HG03565 (cell line): ENCODE measurements around the gene SSRP1.
"Not testable (repeated sequence)": the region's sequence is repeated elsewhere in the genome, so short reads cannot be mapped to it uniquely, and the experiment has no call there.

Experiments
- ATAC-seq: cut with Tn5 transposase; IDR thresholded peaks from one replicate; pipeline ENCODE4 v1.9.1; 2021; ENCODE audit warnings: mild to moderate bottlenecking, moderate library complexity; ENCODE audit not compliant: unreplicated experiment

SSRP1 gene

GRCh38 chr11:57303280-57303989, 32.3 kb downstream of the SSRP1 start:
- ATAC-seq = no peak

DNA sequence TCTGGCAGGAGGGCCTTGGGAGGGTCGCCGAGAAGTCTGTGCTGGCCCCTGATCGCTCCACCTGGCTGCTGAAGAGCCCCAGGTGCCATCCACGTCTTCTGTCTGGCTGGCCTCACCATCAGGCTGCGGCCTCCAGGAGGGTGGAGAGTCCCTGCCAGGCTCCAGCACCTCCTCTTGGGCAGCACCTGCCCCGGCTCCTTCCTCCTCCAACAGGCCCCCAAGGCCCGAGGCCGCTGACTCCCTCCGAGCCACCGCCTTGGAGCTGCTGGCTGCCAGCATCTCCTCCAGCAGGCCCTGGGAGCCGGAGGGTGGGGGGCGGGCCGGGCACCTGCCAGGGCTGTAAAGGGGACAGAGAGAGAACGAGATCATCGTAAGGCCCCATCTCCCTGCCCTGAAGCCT, 33.2 kb downstream of the SSRP1 start:
- ATAC-seq = no peak

DNA sequence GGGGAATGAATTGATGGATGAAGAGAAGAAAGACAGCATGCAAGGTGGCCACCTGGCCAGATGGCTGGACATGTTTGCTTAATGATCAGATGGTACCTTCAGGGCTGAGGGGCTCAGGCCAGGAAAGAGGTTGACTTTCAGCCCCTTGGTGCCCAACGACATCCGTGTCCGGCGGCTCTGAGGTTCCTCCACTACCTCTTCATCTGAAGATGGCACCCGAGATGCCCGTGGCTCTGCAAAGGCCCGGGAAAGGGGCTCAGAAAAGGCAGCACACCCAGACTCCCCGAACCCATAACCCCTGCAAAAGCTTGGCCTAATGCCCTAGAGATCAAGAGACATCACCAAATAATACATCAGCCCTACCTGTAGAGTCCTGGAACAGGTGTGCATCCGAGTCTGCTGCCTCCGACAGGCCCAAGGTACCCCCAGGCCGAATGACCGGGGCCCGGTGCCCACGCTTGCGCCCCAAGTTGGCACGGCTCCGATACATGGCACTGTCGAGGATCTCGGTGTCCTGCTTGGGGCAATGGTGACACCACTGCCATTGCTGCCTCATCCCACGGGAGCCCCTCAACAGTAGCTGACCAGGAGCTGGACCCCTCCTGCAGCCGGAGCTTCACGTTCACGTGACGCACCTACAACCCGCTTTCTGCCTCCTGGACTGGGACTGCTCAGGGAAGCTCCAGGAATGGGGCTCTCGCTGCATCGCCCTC, 33.8 kb downstream of the SSRP1 start:
- ATAC-seq = no peak

GRCh38 chr11:57300785-57301184, 34.9 kb downstream of the SSRP1 start:
- ATAC-seq = no peak

- no peak for ATAC-seq
Observed at GRCh38 chr11:57299150-57299737, 36.4 kb downstream of the SSRP1 start.

- no peak for ATAC-seq
Observed at GRCh38 chr11:57297221-57297620, 38.5 kb downstream of the SSRP1 start.

GRCh38 chr11:57296205-57296604, 39.5 kb downstream of the SSRP1 start:
- ATAC-seq = not testable (repeated sequence)

GRCh38 chr11:57294225-57295131, 41.2 kb downstream of the SSRP1 start:
- ATAC-seq = no peak

- no peak for ATAC-seq
Observed at GRCh38 chr11:57290288-57290687, 45.4 kb downstream of the SSRP1 start.

GRCh38 chr11:57288771-57289579, 46.7 kb downstream of the SSRP1 start:
- ATAC-seq = no peak

GRCh38 chr11:57287884-57288283, 47.8 kb downstream of the SSRP1 start:
- no peak for ATAC-seq

DNA sequence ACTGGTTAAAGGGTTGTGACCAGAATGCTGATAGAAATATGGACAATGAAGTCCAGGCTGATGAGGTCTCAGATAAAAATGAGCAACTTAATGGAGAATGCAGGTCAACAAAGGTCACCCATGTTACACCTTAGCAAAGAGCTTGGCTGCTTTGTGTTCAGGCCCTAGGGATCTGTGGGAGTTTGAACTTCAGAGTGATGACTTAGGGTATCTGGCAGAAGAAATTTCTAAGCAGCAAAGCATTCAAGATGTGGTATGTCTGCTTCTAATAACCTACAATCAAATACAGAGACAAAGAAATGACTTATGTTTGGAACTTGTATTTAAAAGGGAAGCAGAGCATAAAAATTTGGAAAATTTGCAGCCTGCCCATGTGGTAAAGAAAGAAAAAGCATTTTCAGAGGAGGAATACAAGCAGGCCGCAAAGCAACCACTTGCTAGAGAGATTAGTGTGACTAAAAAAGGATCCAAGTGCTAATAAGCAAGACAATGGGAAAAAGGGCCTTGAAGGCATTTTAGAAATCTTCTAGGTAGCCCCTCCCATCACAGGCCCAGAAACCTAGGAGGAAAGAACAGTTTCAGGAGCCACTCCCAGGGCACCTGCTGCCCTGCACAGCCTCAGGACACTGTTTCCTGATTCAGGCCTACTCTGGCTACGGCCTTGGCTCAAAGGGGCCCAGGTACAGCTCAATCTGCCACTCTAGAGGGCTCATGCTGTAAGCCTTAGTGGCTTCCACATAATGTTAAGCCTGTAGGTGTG, 52.3 kb downstream of the SSRP1 start:
- ATAC-seq = no peak

DNA sequence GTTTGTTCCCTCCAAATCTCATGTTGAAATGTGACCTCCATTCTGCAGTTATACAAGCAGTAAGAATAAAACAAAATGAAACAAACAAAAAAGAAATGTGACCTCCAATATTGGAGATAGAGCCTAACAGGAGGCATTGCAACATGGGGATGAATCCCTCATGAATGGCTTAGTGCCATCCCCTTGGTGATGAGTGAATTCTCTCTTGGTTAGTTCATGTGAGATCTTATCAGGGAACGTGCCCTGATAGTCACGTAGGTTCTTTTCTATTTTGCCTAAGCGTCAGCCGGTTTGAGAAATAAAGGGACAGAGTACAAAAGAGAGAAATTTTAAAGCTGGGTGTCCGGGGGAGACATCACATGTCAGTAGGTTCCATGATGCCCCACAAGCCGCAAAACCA, 54.1 kb downstream of the SSRP1 start:
- ATAC-seq = not testable (repeated sequence)

DNA sequence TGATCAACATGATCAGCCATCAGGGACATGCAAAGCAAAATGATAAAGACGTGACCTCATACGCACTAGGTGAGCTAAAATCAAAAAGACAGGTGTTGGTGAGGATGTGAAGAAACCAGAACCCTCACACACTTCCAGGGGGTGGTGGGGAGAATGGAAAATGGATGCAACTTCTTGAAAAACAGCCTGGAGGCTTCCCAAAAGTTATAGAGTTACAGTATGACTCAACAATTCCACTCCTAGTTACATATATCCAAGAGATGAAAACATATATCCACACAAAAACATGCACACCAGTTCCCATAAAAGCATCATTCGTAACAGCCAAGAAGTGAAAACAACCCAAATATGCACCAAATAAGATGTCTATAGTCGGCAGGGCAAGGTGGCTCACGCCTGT, 56.6 kb downstream of the SSRP1 start:
- no peak for ATAC-seq

DNA sequence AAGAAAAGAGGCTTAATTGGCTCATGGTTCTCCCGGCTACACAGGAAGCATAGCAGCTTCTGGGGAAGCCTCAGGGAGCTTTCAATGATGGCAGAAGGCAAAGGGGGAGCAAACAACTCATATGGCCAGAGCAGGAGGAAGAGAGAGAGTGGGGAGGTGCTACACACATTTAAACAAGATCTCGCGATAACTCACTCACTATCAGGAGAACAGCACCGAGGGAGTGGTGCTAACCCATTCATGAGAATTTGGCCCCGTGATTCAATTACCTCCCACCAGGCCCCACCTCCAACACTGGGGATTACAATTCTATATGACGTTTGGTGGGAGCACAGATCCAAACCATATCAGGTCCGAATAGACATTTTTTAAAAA, 57.0 kb downstream of the SSRP1 start:
- ATAC-seq = no peak

DNA sequence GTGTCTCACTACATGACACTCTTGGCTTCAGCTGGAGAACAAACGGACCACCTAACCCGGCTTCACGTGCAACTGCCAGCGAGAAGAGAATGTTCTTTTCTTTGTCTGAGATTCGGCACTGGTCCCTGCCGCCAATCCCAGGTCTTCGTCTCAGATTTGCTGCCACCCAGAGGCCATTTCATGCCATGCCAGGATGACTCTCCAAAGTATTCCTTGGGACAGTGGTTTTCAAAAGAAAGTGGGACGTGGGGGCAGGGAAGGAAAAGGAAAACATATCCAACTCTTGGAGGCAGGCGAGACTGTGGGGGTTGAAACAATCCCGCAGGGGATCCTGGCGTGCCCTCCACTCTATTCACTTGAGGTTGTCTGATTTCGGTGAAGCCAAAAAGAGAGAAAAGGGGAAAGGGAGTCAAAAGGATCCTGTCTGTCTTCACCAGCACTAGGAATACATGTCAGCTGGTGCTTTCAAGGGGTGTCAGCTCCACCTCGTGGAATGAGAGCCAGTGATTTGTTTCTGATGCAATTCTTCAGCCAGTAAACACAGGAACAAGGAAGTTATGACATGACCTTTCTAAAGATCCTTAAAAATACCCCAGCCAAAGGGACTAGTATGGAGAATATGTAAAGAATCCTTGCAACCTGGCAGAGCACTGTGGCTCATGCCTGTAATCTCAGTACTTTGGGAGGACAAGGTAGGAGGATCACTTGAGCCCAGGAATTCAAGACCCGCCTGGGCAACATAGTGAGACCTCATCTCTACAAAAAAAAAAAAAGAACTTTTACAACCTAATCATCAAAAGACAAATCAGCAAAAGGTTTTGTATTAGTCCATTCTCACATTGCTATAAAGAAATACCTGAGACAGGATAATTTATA, 57.6 kb downstream of the SSRP1 start:
- peak; percentile 78 for ATAC-seq

- ATAC-seq = no peak
Observed at GRCh38 chr11:57276971-57277675, 58.6 kb downstream of the SSRP1 start.
